GM12878 (cell line): ENCODE measurements around the gene SNCA. TPM values are rescaled to one million over a fixed set of nuclear protein-coding genes. Genes with fewer than 3 reads are reported as not detected.

Experiments
- ATAC-seq: fragments of 200-7000 bp; cut with Tn5 transposase; 3 replicates; pipeline ENCODE4 v1.9.1; 2020; ENCODE audit warnings: mild to moderate bottlenecking, moderate library complexity
- BruUV-seq: library from RNA; stranded (reverse); fragments of 400-500 nt; replicated peaks from 2 replicates; lab custom pipeline; 2021; lab: Mats Ljungman, UMichigan
- CTCF ChIA-PET: fragments of 300-600 bp; sonication (Branson Sonifier 250); formaldehyde crosslinking; extraction: SDS; loops from one replicate; lab custom pipeline; 2021; ENCODE audit warnings: inconsistent platforms; lab: Yijun Ruan, JAX
- POLR2A ChIA-PET: fragments of 350-600 bp; formaldehyde crosslinking; extraction: SDS; loops from one replicate; lab custom pipeline; 2021; ENCODE audit warnings: inconsistent platforms; lab: Charles Lee
- RAD21 ChIA-PET: fragments of 300-600 bp; sonication (Branson Sonifier 250); formaldehyde crosslinking; loops from one replicate; lab custom pipeline; 2023; ENCODE audit warnings: antibody characterized with exemption; ENCODE audit not compliant: unreplicated experiment; lab: Charles Lee
- SMC1A ChIA-PET: fragments of 300-600 bp; sonication (Branson Sonifier 250); formaldehyde crosslinking; loops from one replicate; lab custom pipeline; 2023; ENCODE audit not compliant: unreplicated experiment, uncharacterized antibody; lab: Charles Lee
- DNase-seq: peaks from one replicate; pipeline ENCODE4 v3.0.0-alpha.2; 2011; ENCODE audit warnings: low read depth, low spot score
- FAIRE-seq: peaks from 3 replicates; lab custom pipeline; 2011; peaks lifted over from hg19 to GRCh38; lab: Jason Lieb, UNC
- H2AFZ ChIP-seq: 2 replicates; pipeline ENCODE4 v1.6.0; 2011; ENCODE audit warnings: low read depth, low read length, control low read depth; ENCODE audit not compliant: control insufficient read depth
- H3K27ac ChIP-seq: 2 replicates; pipeline ENCODE4 v1.5.1; 2011; ENCODE audit warnings: control low read depth; ENCODE audit not compliant: control insufficient read depth, insufficient read depth
- H3K27me3 ChIP-seq, 2 experiments: replicated peaks in 1 of 2; 2 replicates each; pipeline versions ENCODE4 v1.6.0 to v1.6.1; 2011; ENCODE audit warnings: low read length in 1 of 2; ENCODE audit not compliant: control insufficient read depth in 2 of 2, insufficient read depth in 2 of 2
- H3K36me3 ChIP-seq, 2 experiments: 2 replicates each; pipeline ENCODE4 v1.5.1; 2011; ENCODE audit warnings: low read length in 1 of 2; ENCODE audit not compliant: control insufficient read depth in 2 of 2, insufficient read depth in 2 of 2
- H3K4me1 ChIP-seq: 2 replicates; pipeline ENCODE4 v1.6.1; 2011; ENCODE audit warnings: mild to moderate bottlenecking, low read length, moderate library complexity, mixed read lengths; ENCODE audit not compliant: control insufficient read depth, insufficient read depth
- H3K4me2 ChIP-seq: 2 replicates; pipeline ENCODE4 v1.6.0; 2011; ENCODE audit warnings: control low read depth; ENCODE audit not compliant: control insufficient read depth, insufficient read depth
- H3K4me3 ChIP-seq: fragments of 200-600 bp; sonication (generic); 2 replicates; pipeline ENCODE4 v1.5.1; 2016
- H3K79me2 ChIP-seq: 2 replicates; pipeline ENCODE4 v1.6.0; 2011; ENCODE audit warnings: low read length; ENCODE audit not compliant: control insufficient read depth, insufficient read depth
- H3K9ac ChIP-seq: 2 replicates; pipeline ENCODE4 v1.8.0; 2011; ENCODE audit warnings: low read length, control low read depth, mixed read lengths; ENCODE audit not compliant: control insufficient read depth, insufficient read depth
- H3K9me3 ChIP-seq: replicated peaks from 3 replicates; pipeline ENCODE4 v1.5.1; 2011; ENCODE audit warnings: mild to moderate bottlenecking, low read length; ENCODE audit not compliant: control insufficient read depth, insufficient read depth
- H4K20me1 ChIP-seq: 2 replicates; pipeline ENCODE4 v1.6.0; 2011; ENCODE audit not compliant: control insufficient read depth, insufficient read depth
- ATF7 ChIP-seq: fragments of 450-650 bp; IDR thresholded peaks from 2 replicates; pipeline ENCODE4 v1.6.1; 2016; ENCODE audit warnings: low read depth, mild to moderate bottlenecking
- BMI1 ChIP-seq: fragments of 450-650 bp; IDR thresholded peaks from 2 replicates; pipeline ENCODE4 v1.6.1; 2016; ENCODE audit warnings: mild to moderate bottlenecking, moderate library complexity, borderline replicate concordance
- CREM ChIP-seq: IDR thresholded peaks from 2 replicates; pipeline ENCODE4 v1.6.1; 2014; ENCODE audit warnings: antibody characterized with exemption, low read depth
- MTA3 ChIP-seq: IDR thresholded peaks from 2 replicates; pipeline ENCODE4 v1.6.1; 2012; ENCODE audit warnings: low read length, inconsistent platforms, borderline replicate concordance
- TARDBP ChIP-seq: IDR thresholded peaks from 2 replicates; pipeline ENCODE4 v1.6.1; 2016; ENCODE audit warnings: borderline replicate concordance
- ZBED1 ChIP-seq: IDR thresholded peaks from 2 replicates; pipeline ENCODE4 v1.6.1; 2016; ENCODE audit warnings: borderline replicate concordance
- ZZZ3 ChIP-seq: IDR thresholded peaks from 2 replicates; pipeline ENCODE4 v1.6.1; 2011; ENCODE audit warnings: low read depth; ENCODE audit not compliant: control insufficient read depth, insufficient read length
- WGBS: methylation state at CpG from one replicate; pipeline ENCODE4 v1.1.6; 2016; ENCODE audit warnings: low lambda C conversion rate; ENCODE audit not compliant: insufficient replicate concordance, insufficient coverage; ENCODE audit errors: missing lambda C conversion rate; 5-methylcytosine and 5-hydroxymethylcytosine counted together
- in situ Hi-C: fragments of 300-500 bp; cut with MboI; formaldehyde crosslinking; loops from 9 replicates; pipeline ENCODE4 v1.14.3; 2018; ENCODE audit warnings: mixed read lengths
- intact Hi-C: fragments of 100-400 bp; cut with micrococcal nuclease; formaldehyde crosslinking; loops from one replicate; pipeline ENCODE4 v1.14.2; 2022; ENCODE audit not compliant: unreplicated experiment
- polyA plus RNA-seq, 11 experiments: library from polyadenylated mRNA; depleted of rRNA in 4 of 11; unstranded in 6 of 11; stranded (reverse) in 5 of 11; fragments of >200 nt; fragmentation: Nextera tagmentation in 4 of 11; fragmentation: Illumina TruSeq in 1 of 11; extraction: Ambion mirVana in 4 of 11; extraction: Trizol in 1 of 11; gene quantifications; 1 replicate in 1 of 11; 2 replicates in 10 of 11; pipeline versions ENCODE4 v1.2.1 to v1.2.3, GENCODE V29; 2011 to 2016; ENCODE audit warnings: inconsistent platforms in 2 of 11, missing spikeins in 2 of 11, low read depth in 1 of 11
- total RNA-seq, 4 experiments: library from RNA; depleted of rRNA in 3 of 4; stranded (reverse); fragments of >200 nt in 3 of 4; fragmentation: Illumina TruSeq in 1 of 4; extraction: Trizol in 1 of 4; gene quantifications; 2 replicates each; pipeline versions ENCODE4 v1.2.1 to v1.2.3, GENCODE V29; 2013 to 2021
- TF ChIP-seq, protein P1 (sequence below): fragments of 450-650 bp; IDR thresholded peaks from 2 replicates; pipeline ENCODE4 v1.6.1; 2017; ENCODE audit warnings: borderline replicate concordance
- TF ChIP-seq, protein P2 (sequence below): IDR thresholded peaks from 2 replicates; pipeline ENCODE4 v1.6.1; 2011; ENCODE audit warnings: borderline replicate concordance, low read depth, mild to moderate bottlenecking, moderate library complexity, low read length; ENCODE audit not compliant: insufficient read depth, poor library complexity, severe bottlenecking
- TF ChIP-seq, protein P3 (sequence below): IDR thresholded peaks from 2 replicates; pipeline ENCODE4 v1.6.1; 2012; ENCODE audit warnings: mild to moderate bottlenecking, low read depth, low read length
- TF ChIP-seq, protein P4 (sequence below): IDR thresholded peaks from 2 replicates; pipeline ENCODE4 v1.6.1; 2011; ENCODE audit warnings: low read depth, mild to moderate bottlenecking, low read length, moderate library complexity, borderline replicate concordance; ENCODE audit errors: extremely low read depth
- TF ChIP-seq, protein P5 (sequence below): IDR thresholded peaks from 2 replicates; pipeline ENCODE4 v1.6.1; 2012; ENCODE audit warnings: low read depth, low read length, improper control_type of control experiment

The SNCA gene
- total and polyA plus RNA-seq, 10 of the 15 experiments (the other 5 are each of a cell fraction or from before 2014, with no cell fraction given), result 0.22 TPM; not detected in 9

DNA sequence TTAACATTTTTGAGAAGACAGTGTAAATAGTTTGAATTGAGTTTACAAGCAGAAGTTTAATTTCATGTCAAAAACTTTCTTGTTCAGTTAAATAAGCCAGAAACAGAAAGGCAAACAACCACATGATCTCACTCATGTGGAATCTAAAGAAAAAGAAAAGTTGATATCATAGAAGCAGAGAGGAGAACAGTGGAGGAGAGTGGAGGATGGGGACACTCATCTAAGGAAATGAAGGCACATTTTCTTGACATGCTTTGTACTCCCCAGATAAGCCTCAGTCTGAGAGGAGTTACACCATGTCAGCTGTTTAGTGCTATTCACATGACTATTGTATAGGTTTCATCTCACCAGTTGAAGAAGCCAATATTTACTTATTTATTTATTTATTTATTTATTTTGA lies 13.5 kb downstream of the SNCA start:
- in situ Hi-C loops (no loop called here), intact Hi-C loops (no loop called here)
- SMC1A ChIA-PET, result no interaction called here
- Histone ChIP-seq H3K36me3 (no peaks in the 10 kb centered on the region), H3K4me2 (no peak overlapping the region), H3K27me3 (no peaks in the 10 kb centered on the region), H3K4me3 (no peak overlapping the region), H3K9ac (no peak overlapping the region), H3K4me1 (no peaks in the 10 kb centered on the region), H3K9me3 (no peaks in the 10 kb centered on the region), H2AFZ (no peak overlapping the region), H4K20me1 (no peaks in the 10 kb centered on the region), H3K79me2 (no peaks in the 10 kb centered on the region), H3K27ac (no peak overlapping the region)
- RAD21 ChIA-PET, result no interaction called here
- CTCF ChIA-PET, result no interaction called here
- POLR2A ChIA-PET, result no interaction called here
- TF ChIP-seq, protein P1, sequence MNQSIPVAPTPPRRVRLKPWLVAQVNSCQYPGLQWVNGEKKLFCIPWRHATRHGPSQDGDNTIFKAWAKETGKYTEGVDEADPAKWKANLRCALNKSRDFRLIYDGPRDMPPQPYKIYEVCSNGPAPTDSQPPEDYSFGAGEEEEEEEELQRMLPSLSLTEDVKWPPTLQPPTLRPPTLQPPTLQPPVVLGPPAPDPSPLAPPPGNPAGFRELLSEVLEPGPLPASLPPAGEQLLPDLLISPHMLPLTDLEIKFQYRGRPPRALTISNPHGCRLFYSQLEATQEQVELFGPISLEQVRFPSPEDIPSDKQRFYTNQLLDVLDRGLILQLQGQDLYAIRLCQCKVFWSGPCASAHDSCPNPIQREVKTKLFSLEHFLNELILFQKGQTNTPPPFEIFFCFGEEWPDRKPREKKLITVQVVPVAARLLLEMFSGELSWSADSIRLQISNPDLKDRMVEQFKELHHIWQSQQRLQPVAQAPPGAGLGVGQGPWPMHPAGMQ, result no peak
- TF ChIP-seq ZZZ3 (no peak), BMI1 (no peak)
- TF ChIP-seq, protein P2, sequence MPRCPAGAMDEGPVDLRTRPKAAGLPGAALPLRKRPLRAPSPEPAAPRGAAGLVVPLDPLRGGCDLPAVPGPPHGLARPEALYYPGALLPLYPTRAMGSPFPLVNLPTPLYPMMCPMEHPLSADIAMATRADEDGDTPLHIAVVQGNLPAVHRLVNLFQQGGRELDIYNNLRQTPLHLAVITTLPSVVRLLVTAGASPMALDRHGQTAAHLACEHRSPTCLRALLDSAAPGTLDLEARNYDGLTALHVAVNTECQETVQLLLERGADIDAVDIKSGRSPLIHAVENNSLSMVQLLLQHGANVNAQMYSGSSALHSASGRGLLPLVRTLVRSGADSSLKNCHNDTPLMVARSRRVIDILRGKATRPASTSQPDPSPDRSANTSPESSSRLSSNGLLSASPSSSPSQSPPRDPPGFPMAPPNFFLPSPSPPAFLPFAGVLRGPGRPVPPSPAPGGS, result no peak
- no TSS peak for BruUV-seq
- ATAC-seq, result no peak
- no peak for DNase-seq
- no peak for FAIRE-seq

DNA sequence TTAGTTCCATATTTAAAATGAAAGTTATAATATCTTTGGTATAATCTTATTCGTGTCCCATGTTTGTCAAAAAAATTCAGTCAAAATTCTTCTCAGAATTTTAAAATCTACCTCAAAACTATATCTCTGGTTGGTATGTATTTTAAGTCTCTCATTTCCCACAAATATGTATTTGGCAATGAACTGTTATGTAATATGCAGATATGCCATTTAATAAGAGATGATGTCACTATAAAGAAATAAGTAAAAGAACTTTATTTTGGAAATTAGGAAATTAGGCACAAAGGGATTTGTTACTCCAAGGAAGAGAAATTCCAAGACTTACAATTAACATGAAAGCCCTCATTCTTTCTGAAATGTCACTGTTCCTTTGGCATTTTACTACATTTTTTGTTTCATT lies 15.3 kb downstream of the SNCA start:
- WGBS, result 25% methylated on average over 1 of the region's 1 CpG
- RAD21 ChIA-PET, result no interaction called here
- BruUV-seq, result no TSS peak
- TF ChIP-seq, protein P3, sequence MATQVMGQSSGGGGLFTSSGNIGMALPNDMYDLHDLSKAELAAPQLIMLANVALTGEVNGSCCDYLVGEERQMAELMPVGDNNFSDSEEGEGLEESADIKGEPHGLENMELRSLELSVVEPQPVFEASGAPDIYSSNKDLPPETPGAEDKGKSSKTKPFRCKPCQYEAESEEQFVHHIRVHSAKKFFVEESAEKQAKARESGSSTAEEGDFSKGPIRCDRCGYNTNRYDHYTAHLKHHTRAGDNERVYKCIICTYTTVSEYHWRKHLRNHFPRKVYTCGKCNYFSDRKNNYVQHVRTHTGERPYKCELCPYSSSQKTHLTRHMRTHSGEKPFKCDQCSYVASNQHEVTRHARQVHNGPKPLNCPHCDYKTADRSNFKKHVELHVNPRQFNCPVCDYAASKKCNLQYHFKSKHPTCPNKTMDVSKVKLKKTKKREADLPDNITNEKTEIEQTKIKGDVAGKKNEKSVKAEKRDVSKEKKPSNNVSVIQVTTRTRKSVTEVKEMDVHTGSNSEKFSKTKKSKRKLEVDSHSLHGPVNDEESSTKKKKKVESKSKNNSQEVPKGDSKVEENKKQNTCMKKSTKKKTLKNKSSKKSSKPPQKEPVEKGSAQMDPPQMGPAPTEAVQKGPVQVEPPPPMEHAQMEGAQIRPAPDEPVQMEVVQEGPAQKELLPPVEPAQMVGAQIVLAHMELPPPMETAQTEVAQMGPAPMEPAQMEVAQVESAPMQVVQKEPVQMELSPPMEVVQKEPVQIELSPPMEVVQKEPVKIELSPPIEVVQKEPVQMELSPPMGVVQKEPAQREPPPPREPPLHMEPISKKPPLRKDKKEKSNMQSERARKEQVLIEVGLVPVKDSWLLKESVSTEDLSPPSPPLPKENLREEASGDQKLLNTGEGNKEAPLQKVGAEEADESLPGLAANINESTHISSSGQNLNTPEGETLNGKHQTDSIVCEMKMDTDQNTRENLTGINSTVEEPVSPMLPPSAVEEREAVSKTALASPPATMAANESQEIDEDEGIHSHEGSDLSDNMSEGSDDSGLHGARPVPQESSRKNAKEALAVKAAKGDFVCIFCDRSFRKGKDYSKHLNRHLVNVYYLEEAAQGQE, result no peak
- TF ChIP-seq CREM, result no peak
- TF ChIP-seq, protein P4, sequence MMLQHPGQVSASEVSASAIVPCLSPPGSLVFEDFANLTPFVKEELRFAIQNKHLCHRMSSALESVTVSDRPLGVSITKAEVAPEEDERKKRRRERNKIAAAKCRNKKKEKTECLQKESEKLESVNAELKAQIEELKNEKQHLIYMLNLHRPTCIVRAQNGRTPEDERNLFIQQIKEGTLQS, result no peak
- TF ChIP-seq ATF7, result no peak
- TF ChIP-seq, protein P5, sequence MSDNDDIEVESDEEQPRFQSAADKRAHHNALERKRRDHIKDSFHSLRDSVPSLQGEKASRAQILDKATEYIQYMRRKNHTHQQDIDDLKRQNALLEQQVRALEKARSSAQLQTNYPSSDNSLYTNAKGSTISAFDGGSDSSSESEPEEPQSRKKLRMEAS, result no peak
- no peak for TF ChIP-seq MTA3
- no peak for TF ChIP-seq ZBED1
- TF ChIP-seq TARDBP, result no peak

More for the DNA sequence above, 15.3 kb downstream of the SNCA start:
- H3K27ac ChIP-seq, result no peak overlapping the region
- H3K4me3 ChIP-seq, result no peak overlapping the region
- ATAC-seq, result no peak
- FAIRE-seq, result no peak
- in situ Hi-C loops (no loop called here), intact Hi-C loops (no loop called here)
- no peaks in the 10 kb centered on the region for H4K20me1 ChIP-seq
- ChIA-PET SMC1A (interaction anchor here (1.0 kb wide), 1 partner anchor 164 kb away, joined by 3 read pairs; no protein-coding TSS in a partner anchor), CTCF (no interaction called here), POLR2A (no interaction called here)
- no peaks in the 10 kb centered on the region for H3K9me3 ChIP-seq
- H3K79me2 ChIP-seq, result no peaks in the 10 kb centered on the region
- no peak for DNase-seq
- H3K4me1 ChIP-seq, result no peaks in the 10 kb centered on the region
- no peak overlapping the region for H3K4me2 ChIP-seq
- no peaks in the 10 kb centered on the region for H3K27me3 ChIP-seq
- H3K36me3 ChIP-seq, result no peaks in the 10 kb centered on the region
- H2AFZ ChIP-seq, result no peak overlapping the region
- H3K9ac ChIP-seq, result no peak overlapping the region
